ENCODE results near the gene E2F3. TPM values are rescaled to one million over a fixed set of nuclear protein-coding genes. Genes with fewer than 3 reads are reported as not detected.

E2F3 gene
- total RNA-seq, 1 experiment from 2014 or later, result 35.7 TPM

DNA sequence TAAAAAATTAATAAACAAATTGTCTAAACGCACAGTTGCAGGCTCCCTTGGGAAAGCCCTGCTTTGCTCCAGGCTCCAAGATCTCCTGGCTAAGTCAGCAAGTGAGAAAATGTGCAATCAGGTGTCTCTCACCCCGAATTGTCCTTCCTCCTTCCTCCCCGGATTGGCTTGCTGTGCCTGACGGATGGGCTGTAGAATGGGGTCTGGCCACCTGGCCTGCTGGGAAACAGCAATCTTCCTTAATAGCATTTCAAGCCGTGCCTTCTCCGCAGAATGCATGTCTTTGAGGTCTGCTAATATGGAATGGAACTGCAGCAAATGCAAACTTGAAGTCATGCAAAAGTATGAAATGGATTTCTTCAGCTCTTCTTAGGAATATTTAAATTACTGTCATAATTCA lies 88.9 kb downstream of the E2F3 start:
- H2BK20ac ChIP-seq (ENCODE audit: low read depth, low read length, poor library complexity, severe bottlenecking), result no peak overlapping the region
- H3K18ac ChIP-seq (ENCODE audit: insufficient read length, low read depth, low read length), result no peak overlapping the region
- no peak overlapping the region for H2AK5ac ChIP-seq (ENCODE audit: insufficient read length, low read length)
- H2BK15ac ChIP-seq (ENCODE audit: low read depth, low read length), result no peak overlapping the region
- TF ChIP-seq, protein P1, sequence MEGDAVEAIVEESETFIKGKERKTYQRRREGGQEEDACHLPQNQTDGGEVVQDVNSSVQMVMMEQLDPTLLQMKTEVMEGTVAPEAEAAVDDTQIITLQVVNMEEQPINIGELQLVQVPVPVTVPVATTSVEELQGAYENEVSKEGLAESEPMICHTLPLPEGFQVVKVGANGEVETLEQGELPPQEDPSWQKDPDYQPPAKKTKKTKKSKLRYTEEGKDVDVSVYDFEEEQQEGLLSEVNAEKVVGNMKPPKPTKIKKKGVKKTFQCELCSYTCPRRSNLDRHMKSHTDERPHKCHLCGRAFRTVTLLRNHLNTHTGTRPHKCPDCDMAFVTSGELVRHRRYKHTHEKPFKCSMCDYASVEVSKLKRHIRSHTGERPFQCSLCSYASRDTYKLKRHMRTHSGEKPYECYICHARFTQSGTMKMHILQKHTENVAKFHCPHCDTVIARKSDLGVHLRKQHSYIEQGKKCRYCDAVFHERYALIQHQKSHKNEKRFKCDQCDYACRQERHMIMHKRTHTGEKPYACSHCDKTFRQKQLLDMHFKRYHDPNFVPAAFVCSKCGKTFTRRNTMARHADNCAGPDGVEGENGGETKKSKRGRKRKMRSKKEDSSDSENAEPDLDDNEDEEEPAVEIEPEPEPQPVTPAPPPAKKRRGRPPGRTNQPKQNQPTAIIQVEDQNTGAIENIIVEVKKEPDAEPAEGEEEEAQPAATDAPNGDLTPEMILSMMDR (conservative IDR thresholded peaks at IDR 0.05), result no peak
- no peaks in the 10 kb centered on the region for H3K27me3 ChIP-seq (ENCODE audit: insufficient read depth, low read length)
- no peaks in the 10 kb centered on the region for H3K9me3 ChIP-seq (ENCODE audit: control insufficient read depth, low read depth, low read length)
- no peak overlapping the region for H2BK120ac ChIP-seq (ENCODE audit: low read depth, low read length, poor library complexity, severe bottlenecking)
- no peak overlapping the region for H3K23ac ChIP-seq (ENCODE audit: insufficient read length, low read depth, low read length)
- H2AFZ ChIP-seq (ENCODE audit: low read length), result no peak overlapping the region
- H3K79me1 ChIP-seq (ENCODE audit: insufficient read depth, low read depth, low read length, poor library complexity, severe bottlenecking), result no peaks in the 10 kb centered on the region
- H3K27ac ChIP-seq (ENCODE audit: insufficient read length, low read depth, low read length), result no peak overlapping the region
- H3K23me2 ChIP-seq (ENCODE audit: insufficient read length, low read depth, low read length, poor library complexity, severe bottlenecking), result no peaks in the 10 kb centered on the region
- no peak overlapping the region for H3K4ac ChIP-seq (ENCODE audit: low read depth, low read length)
- Mint-ChIP-seq H3K9me3 (no peaks in the 10 kb centered on the region), H3K27ac (peak overlapping the region in 1 of 3 experiments; percentile 23; a peak in 1 of 7 replicates), H3K27me3 (ENCODE audit: low read depth) (no peaks in the 10 kb centered on the region; the same call in 1 of the 2 replicates), H3K4me3 (no peak overlapping the region), H3K36me3 (ENCODE audit: insufficient read depth in 1 of 3, low read depth in 3 of 3) (peaks cover 53 to 72% (median 62%) of the 10 kb centered on the region in 3 experiments), H3K4me1 (peaks cover 9 to 10% of the 10 kb centered on the region in 2 experiments; a peak in 2 of 4 replicates)
- DNase-seq, result no peak
- no peak overlapping the region for H3K14ac ChIP-seq (ENCODE audit: insufficient read depth, low read length)
- no peak overlapping the region for H4K5ac ChIP-seq (ENCODE audit: insufficient read length, low read depth, low read length)
- H3K79me2 ChIP-seq (ENCODE audit: insufficient read depth, low read length), result no peaks in the 10 kb centered on the region
- no CpG with 5 or more reads among the region's 6 CpGs for WGBS (ENCODE audit: extremely low coverage, insufficient read length, low lambda C conversion rate)
- H4K20me1 ChIP-seq (ENCODE audit: control insufficient read depth, insufficient read depth, insufficient read length), result no peaks in the 10 kb centered on the region
- H2BK5ac ChIP-seq (ENCODE audit: insufficient read length, low read length), result no peak overlapping the region
- no peak overlapping the region for H3K56ac ChIP-seq (ENCODE audit: insufficient read length, low read depth, low read length)
- no peak overlapping the region for H3K9ac ChIP-seq (ENCODE audit: extremely low read depth, insufficient read length, low read length)
- no peak overlapping the region for H3K4me2 ChIP-seq (ENCODE audit: insufficient read depth, insufficient read length, low read length)
- H2BK12ac ChIP-seq (ENCODE audit: insufficient read length, low read depth, low read length), result no peak overlapping the region
- no peak overlapping the region for H4K8ac ChIP-seq (replicated peaks; ENCODE audit: insufficient read length, low read depth, low read length)
- no peaks in the 10 kb centered on the region for H3K4me1 ChIP-seq (ENCODE audit: insufficient read depth, low read length)
- no peak overlapping the region for H3T11ph ChIP-seq (ENCODE audit: low read length)
- no peak overlapping the region for H4K91ac ChIP-seq (ENCODE audit: insufficient read length, low read depth, low read length)

Data from H9 (cell line).